ENCODE data around the gene RAB3IP. TPM values are rescaled to one million over a fixed set of nuclear protein-coding genes. Genes with fewer than 3 reads are reported as not detected.
"Not testable (repeated sequence)": the region's sequence is repeated elsewhere in the genome, so short reads cannot be mapped to it uniquely, and the experiment has no call there.

RAB3IP gene
- polyA plus RNA-seq, 4 donors = 26.5 to 61.9 (median 49.9) TPM

GRCh38 chr12:69844416-69844815 is 105.8 kb downstream of the RAB3IP start:
- H3K4me3 ChIP-seq (ENCODE audit: low read depth in 1 of 3, low read length in 3 of 3) = no peak overlapping the region
- 72 to 89% (median 75%) methylated on average over 7 of the region's 7 CpGs for WGBS, 3 donors
- FAIRE-seq = no peak

GRCh38 chr12:69844836-69845235 is 106.2 kb downstream of the RAB3IP start:
- H3K9me3 ChIP-seq (ENCODE audit: control insufficient read depth in 2 of 2, insufficient read depth in 1 of 2, low read depth in 1 of 2, low read length in 1 of 2) = no peaks in the 10 kb centered on the region
- H3K4me3 ChIP-seq (ENCODE audit: low read depth in 1 of 3, low read length in 3 of 3) = no peak overlapping the region
- DNase-seq (no peak), FAIRE-seq (no peak)
- WGBS, 3 donors = 81 to 86% (median 83%) methylated on average over 4 of the region's 4 CpGs
- H3K27ac ChIP-seq (ENCODE audit: low read depth in 1 of 3, low read length in 2 of 3) = no peak overlapping the region
- no peaks in the 10 kb centered on the region for H3K36me3 ChIP-seq (ENCODE audit: control insufficient read depth in 3 of 3, insufficient read depth in 2 of 3, low read depth in 1 of 3, low read length in 3 of 3)
- peaks cover 0 to 20% (median 19%) of the 10 kb centered on the region in 3 donors for H3K4me1 ChIP-seq (ENCODE audit: control insufficient read depth in 3 of 3, insufficient read depth in 2 of 3, low read depth in 1 of 3, low read length in 2 of 3)
- no peaks in the 10 kb centered on the region for H3K27me3 ChIP-seq (ENCODE audit: control insufficient read depth in 3 of 3, insufficient read depth in 3 of 3, low read length in 3 of 3)

More at GRCh38 chr12:69844416-69844815, 105.8 kb downstream of the RAB3IP start:
- peak in 1 of 2 donors; percentile 57 for DNase-seq
- Histone ChIP-seq H3K27me3 (ENCODE audit: control insufficient read depth in 3 of 3, insufficient read depth in 3 of 3, low read length in 3 of 3) (no peaks in the 10 kb centered on the region), H3K27ac (ENCODE audit: low read depth in 1 of 3, low read length in 2 of 3) (no peak overlapping the region), H3K9me3 (ENCODE audit: control insufficient read depth in 2 of 2, insufficient read depth in 1 of 2, low read depth in 1 of 2, low read length in 1 of 2) (no peaks in the 10 kb centered on the region), H3K36me3 (ENCODE audit: control insufficient read depth in 3 of 3, insufficient read depth in 2 of 3, low read depth in 1 of 3, low read length in 3 of 3) (no peaks in the 10 kb centered on the region), H3K4me1 (ENCODE audit: control insufficient read depth in 3 of 3, insufficient read depth in 2 of 3, low read depth in 1 of 3, low read length in 2 of 3) (peaks cover 0 to 23% (median 19%) of the 10 kb centered on the region in 3 donors)

- DNase-seq = no peak
- Histone ChIP-seq H3K4me1 (ENCODE audit: control insufficient read depth in 3 of 3, insufficient read depth in 2 of 3, low read depth in 1 of 3, low read length in 2 of 3) (peaks cover 0 to 11% (median under 1%) of the 10 kb centered on the region in 3 donors), H3K27me3 (ENCODE audit: control insufficient read depth in 3 of 3, insufficient read depth in 3 of 3, low read length in 3 of 3) (no peaks in the 10 kb centered on the region), H3K9me3 (ENCODE audit: control insufficient read depth in 2 of 2, insufficient read depth in 1 of 2, low read depth in 1 of 2, low read length in 1 of 2) (no peaks in the 10 kb centered on the region), H3K4me3 (ENCODE audit: low read depth in 1 of 3, low read length in 3 of 3) (no peak overlapping the region), H3K27ac (ENCODE audit: low read depth in 1 of 3, low read length in 2 of 3) (no peak overlapping the region), H3K36me3 (ENCODE audit: control insufficient read depth in 3 of 3, insufficient read depth in 2 of 3, low read depth in 1 of 3, low read length in 3 of 3) (peaks cover 0 to 2% (median 0%) of the 10 kb centered on the region in 3 donors)
- no peak for FAIRE-seq
Observed at GRCh38 chr12:69846976-69847375, 108.3 kb downstream of the RAB3IP start.

- Histone ChIP-seq H3K4me3 (ENCODE audit: low read depth in 1 of 3, low read length in 3 of 3) (no peak overlapping the region), H3K4me1 (ENCODE audit: control insufficient read depth in 3 of 3, insufficient read depth in 2 of 3, low read depth in 1 of 3, low read length in 2 of 3) (no peaks in the 10 kb centered on the region), H3K9me3 (ENCODE audit: control insufficient read depth in 2 of 2, insufficient read depth in 1 of 2, low read depth in 1 of 2, low read length in 1 of 2) (peaks cover 0 to 19% of the 10 kb centered on the region in 2 donors), H3K36me3 (ENCODE audit: control insufficient read depth in 3 of 3, insufficient read depth in 2 of 3, low read depth in 1 of 3, low read length in 3 of 3) (peaks cover 0 to 2% (median 0%) of the 10 kb centered on the region in 3 donors), H3K27me3 (ENCODE audit: control insufficient read depth in 3 of 3, insufficient read depth in 3 of 3, low read length in 3 of 3) (no peaks in the 10 kb centered on the region), H3K27ac (ENCODE audit: low read depth in 1 of 3, low read length in 2 of 3) (no peak overlapping the region)
- FAIRE-seq (no peak), DNase-seq (no peak)
- WGBS, 3 donors = 91 to 97% (median 95%) methylated on average over 2 of the region's 2 CpGs
Observed at GRCh38 chr12:69851976-69852375, 113.3 kb downstream of the RAB3IP start.

DNA sequence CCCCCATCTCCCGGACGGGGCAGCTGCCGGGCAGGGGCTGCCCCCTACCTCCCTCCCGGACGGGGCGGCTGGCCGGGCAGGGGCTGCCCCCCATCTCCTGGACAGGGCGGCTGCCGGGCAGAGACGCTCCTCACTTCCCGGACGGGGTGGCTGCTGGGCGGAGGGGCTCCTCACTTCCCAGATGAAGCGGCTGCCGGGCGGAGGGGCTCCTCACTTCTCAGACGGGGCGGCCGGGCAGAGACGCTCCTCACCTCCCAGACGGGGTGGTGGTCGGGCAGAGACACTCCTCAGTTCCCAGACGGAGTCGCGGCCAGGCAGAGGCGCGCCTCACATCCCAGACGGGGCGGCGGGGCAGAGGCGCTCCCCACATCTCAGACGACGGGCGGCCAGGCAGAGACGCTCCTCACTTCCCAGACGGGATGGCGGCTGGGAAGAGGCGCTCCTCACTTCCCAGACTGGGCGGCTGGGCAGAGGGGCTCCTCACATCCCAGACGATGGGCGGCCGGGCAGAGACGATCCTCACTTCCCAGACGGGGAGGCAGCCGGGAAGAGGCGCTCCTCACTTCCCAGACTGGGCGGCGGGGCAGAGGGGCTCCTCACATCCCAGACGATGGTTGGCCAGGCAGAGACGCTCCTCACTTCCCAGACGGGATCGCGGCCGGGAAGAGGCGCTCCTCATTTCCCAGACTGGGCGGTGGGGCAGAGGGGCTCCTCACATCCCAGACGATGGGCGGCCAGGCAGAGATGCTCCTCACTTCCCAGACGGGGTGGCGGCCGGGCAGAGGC is 114.7 kb downstream of the RAB3IP start:
- not testable (repeated sequence) for DNase-seq; H3K36me3 ChIP-seq (ENCODE audit: control insufficient read depth in 3 of 3, insufficient read depth in 2 of 3, low read depth in 1 of 3, low read length in 3 of 3); H3K4me3 ChIP-seq (ENCODE audit: low read depth in 1 of 3, low read length in 3 of 3); H3K4me1 ChIP-seq (ENCODE audit: control insufficient read depth in 3 of 3, insufficient read depth in 2 of 3, low read depth in 1 of 3, low read length in 2 of 3); H3K27ac ChIP-seq (ENCODE audit: low read depth in 1 of 3, low read length in 2 of 3); H3K27me3 ChIP-seq (ENCODE audit: control insufficient read depth in 3 of 3, insufficient read depth in 3 of 3, low read length in 3 of 3); FAIRE-seq
- H3K9me3 ChIP-seq (ENCODE audit: control insufficient read depth in 2 of 2, insufficient read depth in 1 of 2, low read depth in 1 of 2, low read length in 1 of 2) = peaks cover 0 to 19% of the 10 kb centered on the region in 2 donors
- 95 to 98% (median 97%) methylated on average over 42 to 60 of the region's 61 CpGs for WGBS, 3 donors

- Histone ChIP-seq H3K27me3 (ENCODE audit: control insufficient read depth in 3 of 3, insufficient read depth in 3 of 3, low read length in 3 of 3) (no peaks in the 10 kb centered on the region), H3K9me3 (ENCODE audit: control insufficient read depth in 2 of 2, insufficient read depth in 1 of 2, low read depth in 1 of 2, low read length in 1 of 2) (no peaks in the 10 kb centered on the region), H3K4me3 (ENCODE audit: low read depth in 1 of 3, low read length in 3 of 3) (no peak overlapping the region), H3K4me1 (ENCODE audit: control insufficient read depth in 3 of 3, insufficient read depth in 2 of 3, low read depth in 1 of 3, low read length in 2 of 3) (no peaks in the 10 kb centered on the region), H3K36me3 (ENCODE audit: control insufficient read depth in 3 of 3, insufficient read depth in 2 of 3, low read depth in 1 of 3, low read length in 3 of 3) (no peaks in the 10 kb centered on the region), H3K27ac (ENCODE audit: low read depth in 1 of 3, low read length in 2 of 3) (no peak overlapping the region)
- DNase-seq (no peak), FAIRE-seq (no peak)
- WGBS, 3 donors = 88 to 93% (median 88%) methylated on average over 4 of the region's 4 CpGs
Observed at GRCh38 chr12:69866698-69867097, 128.0 kb downstream of the RAB3IP start.

GRCh38 chr12:69868695-69869094 is 130.0 kb downstream of the RAB3IP start:
- no peak overlapping the region for H3K27ac ChIP-seq (ENCODE audit: low read depth in 1 of 3, low read length in 2 of 3)
- no peaks in the 10 kb centered on the region for H3K27me3 ChIP-seq (ENCODE audit: control insufficient read depth in 3 of 3, insufficient read depth in 3 of 3, low read length in 3 of 3)
- no peak for DNase-seq
- no peak for FAIRE-seq
- peaks cover 0 to 5% (median 0%) of the 10 kb centered on the region in 3 donors for H3K36me3 ChIP-seq (ENCODE audit: control insufficient read depth in 3 of 3, insufficient read depth in 2 of 3, low read depth in 1 of 3, low read length in 3 of 3)
- 92 to 97% (median 96%) methylated on average over 9 of the region's 9 CpGs for WGBS, 3 donors
- H3K4me3 ChIP-seq (ENCODE audit: low read depth in 1 of 3, low read length in 3 of 3) = no peak overlapping the region
- H3K4me1 ChIP-seq (ENCODE audit: control insufficient read depth in 3 of 3, insufficient read depth in 2 of 3, low read depth in 1 of 3, low read length in 2 of 3) = no peaks in the 10 kb centered on the region
- no peaks in the 10 kb centered on the region for H3K9me3 ChIP-seq (ENCODE audit: control insufficient read depth in 2 of 2, insufficient read depth in 1 of 2, low read depth in 1 of 2, low read length in 1 of 2)

GRCh38 chr12:69872804-69873203 is 134.1 kb downstream of the RAB3IP start:
- Histone ChIP-seq H3K27ac (ENCODE audit: low read depth in 1 of 3, low read length in 2 of 3) (no peak overlapping the region), H3K9me3 (ENCODE audit: control insufficient read depth in 2 of 2, insufficient read depth in 1 of 2, low read depth in 1 of 2, low read length in 1 of 2) (no peaks in the 10 kb centered on the region), H3K4me3 (ENCODE audit: low read depth in 1 of 3, low read length in 3 of 3) (no peak overlapping the region), H3K4me1 (ENCODE audit: control insufficient read depth in 3 of 3, insufficient read depth in 2 of 3, low read depth in 1 of 3, low read length in 2 of 3) (no peaks in the 10 kb centered on the region), H3K36me3 (ENCODE audit: control insufficient read depth in 3 of 3, insufficient read depth in 2 of 3, low read depth in 1 of 3, low read length in 3 of 3) (peaks cover 0 to 8% (median 0%) of the 10 kb centered on the region in 3 donors), H3K27me3 (ENCODE audit: control insufficient read depth in 3 of 3, insufficient read depth in 3 of 3, low read length in 3 of 3) (no peaks in the 10 kb centered on the region)
- 31 to 43% (median 42%) methylated on average over 3 of the region's 3 CpGs for WGBS, 3 donors
- DNase-seq (peak in 1 of 2 donors; percentile 33), FAIRE-seq (no peak)

Data from small intestine (tissue), 7 donors.